GM12878 (cell line): ENCODE data around the gene HTR3C.

Source experiments
- ATF3 ChIP-seq: IDR thresholded peaks from 2 replicates; pipeline ENCODE4 v1.6.1; 2011; ENCODE audit warnings: low read depth, mild to moderate bottlenecking, low read length, moderate library complexity, borderline replicate concordance; ENCODE audit errors: extremely low read depth
- CTCF ChIP-seq, 3 experiments: IDR thresholded peaks in 2 of 3; conservative IDR thresholded peaks in 1 of 3; 2 replicates each; pipeline ENCODE4 v1.5.1; 2011; ENCODE audit warnings: low read depth in 3 of 3, low read length in 3 of 3, mild to moderate bottlenecking in 3 of 3, control low read depth in 2 of 3, moderate library complexity in 2 of 3, inconsistent platforms in 1 of 3, mixed read lengths in 1 of 3; ENCODE audit not compliant: control insufficient read depth in 2 of 3, insufficient read depth in 1 of 3; ENCODE audit errors: extremely low read depth in 1 of 3
- ETV6 ChIP-seq, 2 experiments: fragments of 450-650 bp in 1 of 2; IDR thresholded peaks in 1 of 2; conservative IDR thresholded peaks in 1 of 2; 2 replicates each; pipeline ENCODE4 v1.6.1; 2014; ENCODE audit warnings: antibody characterized with exemption in 1 of 2, borderline replicate concordance in 1 of 2, low read depth in 1 of 2, mild to moderate bottlenecking in 1 of 2, moderate library complexity in 1 of 2
- NR2C1 ChIP-seq: fragments of 450-650 bp; IDR thresholded peaks from 2 replicates; pipeline ENCODE4 v1.6.1; 2017; ENCODE audit warnings: antibody characterized with exemption, mild to moderate bottlenecking, moderate library complexity
- NRF1 ChIP-seq: conservative IDR thresholded peaks from 2 replicates; pipeline ENCODE4 v1.6.1; 2011; ENCODE audit warnings: mild to moderate bottlenecking, low read depth, low read length, improper control_type of control experiment
- POLR2A ChIP-seq: IDR thresholded peaks from 2 replicates; pipeline ENCODE4 v1.6.1; 2011; ENCODE audit warnings: low read depth, mild to moderate bottlenecking, low read length
- POLR2AphosphoS5 ChIP-seq: IDR thresholded peaks from 2 replicates; pipeline ENCODE4 v1.6.1; 2011; ENCODE audit warnings: mild to moderate bottlenecking, low read length, inconsistent platforms
- REST ChIP-seq: IDR thresholded peaks from 2 replicates; pipeline ENCODE4 v1.6.1; 2012; ENCODE audit warnings: mild to moderate bottlenecking, low read depth, low read length
- SMC3 ChIP-seq: IDR thresholded peaks from 2 replicates; pipeline ENCODE4 v1.6.1; 2011; ENCODE audit warnings: low read length, improper control_type of control experiment, borderline replicate concordance
- SREBF2 ChIP-seq: IDR thresholded peaks from 2 replicates; pipeline ENCODE4 v1.6.1; 2012; ENCODE audit warnings: mild to moderate bottlenecking, low read length
- SRF ChIP-seq, 2 experiments: IDR thresholded peaks; 2 replicates each; pipeline ENCODE4 v1.6.1; 2011; ENCODE audit warnings: low read depth in 2 of 2, low read length in 2 of 2, mild to moderate bottlenecking in 1 of 2, moderate library complexity in 1 of 2
- ZNF274 ChIP-seq: IDR thresholded peaks from one replicate; pipeline ENCODE4 v1.8.0; 2011; ENCODE audit not compliant: insufficient read length, insufficient read depth
- ZNF687 ChIP-seq: fragments of 450-650 bp; IDR thresholded peaks from 2 replicates; pipeline ENCODE4 v1.6.1; 2017; ENCODE audit warnings: mild to moderate bottlenecking, moderate library complexity
- TF ChIP-seq, protein P1 (sequence below): IDR thresholded peaks from 2 replicates; pipeline ENCODE4 v1.6.1; 2011; ENCODE audit warnings: low read depth, low read length, improper control_type of control experiment, borderline replicate concordance

GRCh38 chr3:184068344-184068743 is 15.5 kb downstream of the HTR3C start:
- TF ChIP-seq REST (no peak), SREBF2 (no peak), ATF3 (no peak), ZNF687 (no peak), ZNF274 (no peak), CTCF (IDR thresholded peaks at IDR 0.05 in 2 of 3, conservative IDR thresholded peaks at IDR 0.05 in 1 of 3; ENCODE audit: control insufficient read depth in 2 of 3, extremely low read depth in 1 of 3, insufficient read depth in 1 of 3, low read depth in 3 of 3, low read length in 3 of 3) (no peak), ETV6 (conservative IDR thresholded peaks at IDR 0.05 in 1 of 2, IDR thresholded peaks at IDR 0.05 in 1 of 2; ENCODE audit: borderline replicate concordance in 1 of 2, low read depth in 1 of 2) (no peak), SMC3 (no peak), NR2C1 (no peak), NRF1 (no peak), POLR2AphosphoS5 (no peak), POLR2A (no peak), SRF (IDR thresholded peaks at IDR 0.05; ENCODE audit: low read depth in 2 of 2, low read length in 2 of 2) (no peak)
- TF ChIP-seq, protein P1, sequence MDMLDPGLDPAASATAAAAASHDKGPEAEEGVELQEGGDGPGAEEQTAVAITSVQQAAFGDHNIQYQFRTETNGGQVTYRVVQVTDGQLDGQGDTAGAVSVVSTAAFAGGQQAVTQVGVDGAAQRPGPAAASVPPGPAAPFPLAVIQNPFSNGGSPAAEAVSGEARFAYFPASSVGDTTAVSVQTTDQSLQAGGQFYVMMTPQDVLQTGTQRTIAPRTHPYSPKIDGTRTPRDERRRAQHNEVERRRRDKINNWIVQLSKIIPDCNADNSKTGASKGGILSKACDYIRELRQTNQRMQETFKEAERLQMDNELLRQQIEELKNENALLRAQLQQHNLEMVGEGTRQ, result no peak
